Measurements from ENCODE around the gene FASTKD3. TPM values are rescaled to one million over a fixed set of nuclear protein-coding genes. Genes with fewer than 3 reads are reported as not detected.

FASTKD3 gene
- total RNA-seq, 1 donor from 2014 or later = 9.2 TPM

DNA sequence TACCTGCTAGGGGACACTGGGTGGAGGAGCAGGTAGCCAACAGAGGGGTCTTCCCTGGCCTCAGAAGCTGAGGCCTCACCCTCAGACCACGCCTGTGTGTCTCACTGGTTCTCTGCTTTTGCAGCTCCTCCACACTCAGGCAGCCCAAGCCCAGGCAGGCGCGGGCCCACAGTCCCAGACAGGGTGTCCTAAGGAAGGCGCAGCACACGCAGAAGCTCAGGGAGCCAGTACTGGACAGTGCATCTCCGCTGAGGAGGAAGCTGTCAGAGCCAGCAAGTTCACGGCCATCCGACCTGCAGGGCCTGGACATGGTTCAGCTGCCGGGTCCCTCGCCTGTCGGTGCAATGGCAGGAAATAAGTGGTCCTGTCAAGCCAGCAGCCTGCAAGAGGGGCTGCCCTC, 43.2 kb downstream of the FASTKD3 start:
- TF ChIP-seq, protein P1, sequence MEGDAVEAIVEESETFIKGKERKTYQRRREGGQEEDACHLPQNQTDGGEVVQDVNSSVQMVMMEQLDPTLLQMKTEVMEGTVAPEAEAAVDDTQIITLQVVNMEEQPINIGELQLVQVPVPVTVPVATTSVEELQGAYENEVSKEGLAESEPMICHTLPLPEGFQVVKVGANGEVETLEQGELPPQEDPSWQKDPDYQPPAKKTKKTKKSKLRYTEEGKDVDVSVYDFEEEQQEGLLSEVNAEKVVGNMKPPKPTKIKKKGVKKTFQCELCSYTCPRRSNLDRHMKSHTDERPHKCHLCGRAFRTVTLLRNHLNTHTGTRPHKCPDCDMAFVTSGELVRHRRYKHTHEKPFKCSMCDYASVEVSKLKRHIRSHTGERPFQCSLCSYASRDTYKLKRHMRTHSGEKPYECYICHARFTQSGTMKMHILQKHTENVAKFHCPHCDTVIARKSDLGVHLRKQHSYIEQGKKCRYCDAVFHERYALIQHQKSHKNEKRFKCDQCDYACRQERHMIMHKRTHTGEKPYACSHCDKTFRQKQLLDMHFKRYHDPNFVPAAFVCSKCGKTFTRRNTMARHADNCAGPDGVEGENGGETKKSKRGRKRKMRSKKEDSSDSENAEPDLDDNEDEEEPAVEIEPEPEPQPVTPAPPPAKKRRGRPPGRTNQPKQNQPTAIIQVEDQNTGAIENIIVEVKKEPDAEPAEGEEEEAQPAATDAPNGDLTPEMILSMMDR (IDR thresholded peaks at IDR 0.05) = no peak
- H3K27me3 Mint-ChIP-seq (ENCODE audit: low read depth) = peaks cover 31% of the 10 kb centered on the region
- H3K27ac Mint-ChIP-seq (ENCODE audit: unreplicated experiment) = no peak overlapping the region
- DNase-seq (ENCODE audit: low spot score) = no peak
- H3K4me3 Mint-ChIP-seq (ENCODE audit: unreplicated experiment) = no peak overlapping the region
- no peaks in the 10 kb centered on the region for H3K9me3 Mint-ChIP-seq (ENCODE audit: low read depth)
- H3K36me3 Mint-ChIP-seq (ENCODE audit: low read depth) = no peaks in the 10 kb centered on the region
- H3K4me1 Mint-ChIP-seq (ENCODE audit: low read depth) = no peaks in the 10 kb centered on the region

DNA sequence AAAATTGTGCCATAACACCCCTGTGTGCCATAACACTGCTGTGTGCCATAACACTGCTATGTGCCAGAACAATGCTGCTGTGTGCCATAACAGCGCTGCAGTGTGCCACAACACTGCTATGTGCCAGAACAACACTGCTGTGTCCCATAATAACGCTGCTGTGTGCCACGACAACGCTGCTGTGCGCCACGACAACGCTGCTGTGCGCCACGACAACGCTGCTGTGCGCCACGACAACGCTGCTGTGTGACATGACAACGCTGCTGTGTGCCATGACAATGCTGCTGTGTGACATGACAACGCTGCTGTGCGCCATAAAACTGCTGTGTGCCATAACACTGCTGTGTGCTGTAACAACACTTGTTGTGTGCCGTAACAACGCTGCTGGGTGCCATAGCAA, 43.8 kb downstream of the FASTKD3 start:
- DNase-seq (ENCODE audit: low spot score) = no peak
- peaks cover 31% of the 10 kb centered on the region for H3K27me3 Mint-ChIP-seq (ENCODE audit: low read depth)
- no peak overlapping the region for H3K4me3 Mint-ChIP-seq (ENCODE audit: unreplicated experiment)
- TF ChIP-seq, protein P1 (IDR thresholded peaks at IDR 0.05) = no peak
- H3K4me1 Mint-ChIP-seq (ENCODE audit: low read depth) = no peaks in the 10 kb centered on the region
- H3K36me3 Mint-ChIP-seq (ENCODE audit: low read depth) = no peaks in the 10 kb centered on the region
- H3K9me3 Mint-ChIP-seq (ENCODE audit: low read depth) = no peaks in the 10 kb centered on the region
- no peak overlapping the region for H3K27ac Mint-ChIP-seq (ENCODE audit: unreplicated experiment)

DNA sequence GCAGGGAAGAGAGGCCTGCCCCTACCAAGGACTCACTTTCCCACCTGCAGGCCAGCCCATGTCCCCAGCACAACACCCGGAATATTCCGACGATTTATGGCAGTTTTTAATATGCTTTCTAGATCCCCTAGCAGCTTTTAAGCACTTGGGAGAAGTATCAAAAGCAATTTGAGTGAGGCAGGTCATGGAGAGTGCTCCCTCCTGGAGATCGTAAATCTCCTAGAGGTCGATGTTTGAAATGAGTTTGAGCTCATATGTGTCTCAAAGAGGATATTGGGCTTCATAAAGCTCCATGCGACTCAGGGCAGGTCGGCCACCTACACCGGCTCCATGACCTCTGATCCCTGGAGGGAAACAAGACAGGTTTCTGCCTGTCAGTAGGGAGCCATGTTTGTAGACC, 45.2 kb downstream of the FASTKD3 start:
- Mint-ChIP-seq H3K27me3 (ENCODE audit: low read depth) (peaks cover 31% of the 10 kb centered on the region), H3K4me1 (ENCODE audit: low read depth) (no peaks in the 10 kb centered on the region), H3K9me3 (ENCODE audit: low read depth) (no peaks in the 10 kb centered on the region), H3K4me3 (ENCODE audit: unreplicated experiment) (no peak overlapping the region), H3K27ac (ENCODE audit: unreplicated experiment) (no peak overlapping the region), H3K36me3 (ENCODE audit: low read depth) (no peaks in the 10 kb centered on the region)
- no peak for DNase-seq (ENCODE audit: low spot score)
- TF ChIP-seq, protein P1 (IDR thresholded peaks at IDR 0.05) = no peak

DNA sequence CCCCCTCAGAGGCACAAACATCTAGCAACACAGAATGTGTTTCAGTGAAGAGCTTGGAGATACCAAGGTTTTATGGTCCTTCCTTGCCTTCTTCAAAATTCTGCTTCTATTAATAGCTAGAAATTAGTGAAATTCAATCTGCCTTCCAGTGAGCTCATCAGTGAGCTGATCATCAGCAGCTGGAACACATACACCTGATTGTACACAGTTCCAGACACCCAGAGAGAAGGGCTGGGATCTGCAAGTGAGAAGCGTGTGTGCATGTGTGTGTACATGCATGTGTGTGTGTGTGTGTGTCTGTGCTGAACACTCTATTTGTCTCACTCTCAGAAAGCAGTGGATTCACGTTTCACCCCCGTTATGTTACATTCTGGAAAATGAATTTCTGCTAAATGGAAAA, 46.4 kb downstream of the FASTKD3 start:
- Mint-ChIP-seq H3K9me3 (ENCODE audit: low read depth) (no peaks in the 10 kb centered on the region), H3K27ac (ENCODE audit: unreplicated experiment) (no peak overlapping the region), H3K36me3 (ENCODE audit: low read depth) (no peaks in the 10 kb centered on the region), H3K27me3 (ENCODE audit: low read depth) (peaks cover 26% of the 10 kb centered on the region), H3K4me1 (ENCODE audit: low read depth) (no peaks in the 10 kb centered on the region), H3K4me3 (ENCODE audit: unreplicated experiment) (no peak overlapping the region)
- TF ChIP-seq, protein P1 (IDR thresholded peaks at IDR 0.05) = no peak
- no peak for DNase-seq (ENCODE audit: low spot score)

DNA sequence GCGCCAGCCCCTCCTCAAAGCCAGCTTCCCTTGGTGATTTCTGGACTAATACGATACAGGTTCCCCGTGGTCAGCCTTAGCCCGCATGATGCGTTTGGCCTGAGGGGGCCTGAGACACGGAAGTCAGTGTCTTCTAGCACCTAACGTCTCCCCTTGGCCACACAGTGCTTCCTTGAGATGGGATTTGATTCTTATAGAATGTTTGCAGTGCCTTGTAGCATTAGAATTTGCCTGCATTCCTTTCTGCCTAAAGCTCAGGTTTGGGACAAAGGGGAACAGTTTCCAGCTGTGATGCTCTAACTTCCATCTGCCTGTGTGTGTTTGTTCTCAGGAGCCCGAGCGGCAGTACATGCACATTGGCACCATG, 52.3 kb downstream of the FASTKD3 start:
- TF ChIP-seq, protein P1 (IDR thresholded peaks at IDR 0.05) = peak; percentile 65

More for the DNA sequence above, 52.3 kb downstream of the FASTKD3 start:
- H3K27ac Mint-ChIP-seq (ENCODE audit: unreplicated experiment) = no peak overlapping the region
- H3K4me3 Mint-ChIP-seq (ENCODE audit: unreplicated experiment) = no peak overlapping the region
- H3K36me3 Mint-ChIP-seq (ENCODE audit: low read depth) = no peaks in the 10 kb centered on the region
- no peak for DNase-seq (ENCODE audit: low spot score)
- no peaks in the 10 kb centered on the region for H3K9me3 Mint-ChIP-seq (ENCODE audit: low read depth)
- peaks cover 23% of the 10 kb centered on the region for H3K27me3 Mint-ChIP-seq (ENCODE audit: low read depth)
- no peaks in the 10 kb centered on the region for H3K4me1 Mint-ChIP-seq (ENCODE audit: low read depth)

Measured in chondrocyte (in vitro differentiated cells).